ENCODE data around the gene THUMPD2.
"Not testable (repeated sequence)": the region's sequence is repeated elsewhere in the genome, so short reads cannot be mapped to it uniquely, and the experiment has no call there.

THUMPD2 gene

GRCh38 chr2:39800752-39801151 is 21.7 kb upstream of the THUMPD2 start:
- DNase-seq (ENCODE audit: low read depth) = no peak
- TF ChIP-seq CTCF (conservative IDR thresholded peaks at IDR 0.05; ENCODE audit: low read length) = no peak

GRCh38 chr2:39796134-39796533 is 17.1 kb upstream of the THUMPD2 start:
- no peak overlapping the region for H3K4me3 ChIP-seq (ENCODE audit: low read length)
- no peak for DNase-seq (ENCODE audit: low read depth)
- TF ChIP-seq CTCF (conservative IDR thresholded peaks at IDR 0.05; ENCODE audit: low read length) = no peak

More at GRCh38 chr2:39800752-39801151, 21.7 kb upstream of the THUMPD2 start:
- no peak overlapping the region for H3K4me3 ChIP-seq (ENCODE audit: low read length)

- not testable (repeated sequence) for DNase-seq (ENCODE audit: low read depth)
These were observed 11.3 kb upstream of the THUMPD2 start for GRCh38 chr2:39790216-39790818.

GRCh38 chr2:39787950-39788349 is 8.9 kb upstream of the THUMPD2 start:
- H3K4me3 ChIP-seq (ENCODE audit: low read length) = no peak overlapping the region
- no peak for TF ChIP-seq CTCF (conservative IDR thresholded peaks at IDR 0.05; ENCODE audit: low read length)
- no peak for DNase-seq (ENCODE audit: low read depth)

More at GRCh38 chr2:39790216-39790818, 11.3 kb upstream of the THUMPD2 start:
- not testable (repeated sequence) for H3K4me3 ChIP-seq (ENCODE audit: low read length)

GRCh38 chr2:39786761-39787522 is 7.9 kb upstream of the THUMPD2 start:
- no peak overlapping the region for H3K4me3 ChIP-seq (ENCODE audit: low read length)
- DNase-seq (ENCODE audit: low read depth) = no peak
- no peak for TF ChIP-seq CTCF (conservative IDR thresholded peaks at IDR 0.05; ENCODE audit: low read length)

- no peak for TF ChIP-seq CTCF (conservative IDR thresholded peaks at IDR 0.05; ENCODE audit: low read length)
- DNase-seq (ENCODE audit: low read depth) = no peak
- H3K4me3 ChIP-seq (ENCODE audit: low read length) = no peak overlapping the region
These were observed 3.5 kb upstream of the THUMPD2 start for GRCh38 chr2:39782591-39782990.

GRCh38 chr2:39781697-39782096 is 2.6 kb upstream of the THUMPD2 start:
- no peak for DNase-seq (ENCODE audit: low read depth)
- H3K4me3 ChIP-seq (ENCODE audit: low read length) = no peak overlapping the region
- no peak for TF ChIP-seq CTCF (conservative IDR thresholded peaks at IDR 0.05; ENCODE audit: low read length)
